ENCODE data around the gene SLC5A5.

Gene SLC5A5

DNA sequence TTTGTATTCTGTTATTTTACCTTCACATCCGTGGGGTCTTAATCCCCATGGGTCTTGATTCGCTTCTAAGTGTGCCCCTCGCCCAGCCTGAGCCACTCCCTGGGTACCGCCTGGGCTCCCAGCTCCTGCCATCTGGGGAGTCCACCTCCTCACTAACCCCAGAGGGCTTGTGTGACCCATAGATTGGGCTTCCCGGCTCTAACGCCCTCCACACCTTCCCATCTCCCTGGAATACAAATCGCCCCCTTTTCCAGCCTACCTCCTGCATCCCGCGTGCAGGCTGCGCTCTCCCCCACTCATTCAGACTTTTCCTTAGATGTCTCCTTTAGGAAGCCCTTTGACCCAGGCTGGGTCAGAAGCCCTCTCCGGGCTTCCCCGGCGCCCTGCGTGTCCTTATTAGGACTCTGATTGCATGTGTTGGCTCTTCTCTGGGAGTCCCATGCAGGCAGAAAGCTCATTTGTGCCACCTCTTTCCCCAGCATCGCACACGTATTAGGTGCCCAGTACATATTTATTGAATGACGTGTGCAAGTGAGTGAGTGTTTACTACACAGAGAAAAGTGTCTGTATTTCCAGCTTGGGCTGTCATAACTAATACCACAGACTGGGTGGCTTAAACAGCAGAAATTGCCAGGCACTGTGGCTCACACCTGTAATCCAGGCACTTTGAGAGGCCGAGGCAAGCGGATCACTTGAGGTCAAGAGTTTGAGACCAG lies 61.8 kb downstream of the SLC5A5 start:
- H3K27me3 Mint-ChIP-seq = no peaks in the 10 kb centered on the region
- DNase-seq (no peak), ATAC-seq (replicated peaks) (no peak)
- H3K27ac Mint-ChIP-seq = peak overlapping the region; percentile 96 to 97
- peaks cover 25% of the 10 kb centered on the region for H3K36me3 Mint-ChIP-seq (ENCODE audit: insufficient read depth)
- no peaks in the 10 kb centered on the region for H3K9me3 Mint-ChIP-seq
- peak overlapping the region; percentile 90 to 93 for H3K4me3 Mint-ChIP-seq
- H3K4me1 Mint-ChIP-seq (ENCODE audit: low read depth in 2 of 2) = peaks cover 7 to 10% of the 10 kb centered on the region in 2 donors

DNA sequence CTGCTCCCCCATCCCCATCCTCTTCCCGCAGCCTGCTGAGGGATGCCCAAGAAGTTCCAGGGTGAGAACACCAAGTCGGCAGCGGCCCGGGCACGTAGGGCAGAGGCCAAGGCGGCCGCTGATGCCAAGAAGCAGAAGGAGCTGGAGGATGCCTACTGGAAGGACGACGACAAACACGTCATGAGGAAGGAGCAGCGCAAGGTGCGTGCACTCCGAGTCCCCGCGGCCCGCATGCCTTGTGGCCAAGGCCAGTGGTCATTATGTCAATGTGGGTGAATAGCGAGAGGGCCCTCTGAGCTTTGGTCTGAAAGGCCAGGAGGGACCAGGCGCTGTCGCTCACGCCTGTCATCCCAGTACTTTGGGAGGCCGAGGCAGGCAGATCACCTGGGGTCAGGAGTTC lies 64.6 kb downstream of the SLC5A5 start:
- Mint-ChIP-seq H3K36me3 (ENCODE audit: insufficient read depth) (peaks cover 48% of the 10 kb centered on the region), H3K27me3 (no peaks in the 10 kb centered on the region), H3K27ac (no peak overlapping the region), H3K4me3 (no peak overlapping the region), H3K9me3 (no peaks in the 10 kb centered on the region), H3K4me1 (ENCODE audit: low read depth in 2 of 2) (peaks cover 7 to 10% of the 10 kb centered on the region in 2 donors)
- ATAC-seq (replicated peaks) (no peak), DNase-seq (no peak)

DNA sequence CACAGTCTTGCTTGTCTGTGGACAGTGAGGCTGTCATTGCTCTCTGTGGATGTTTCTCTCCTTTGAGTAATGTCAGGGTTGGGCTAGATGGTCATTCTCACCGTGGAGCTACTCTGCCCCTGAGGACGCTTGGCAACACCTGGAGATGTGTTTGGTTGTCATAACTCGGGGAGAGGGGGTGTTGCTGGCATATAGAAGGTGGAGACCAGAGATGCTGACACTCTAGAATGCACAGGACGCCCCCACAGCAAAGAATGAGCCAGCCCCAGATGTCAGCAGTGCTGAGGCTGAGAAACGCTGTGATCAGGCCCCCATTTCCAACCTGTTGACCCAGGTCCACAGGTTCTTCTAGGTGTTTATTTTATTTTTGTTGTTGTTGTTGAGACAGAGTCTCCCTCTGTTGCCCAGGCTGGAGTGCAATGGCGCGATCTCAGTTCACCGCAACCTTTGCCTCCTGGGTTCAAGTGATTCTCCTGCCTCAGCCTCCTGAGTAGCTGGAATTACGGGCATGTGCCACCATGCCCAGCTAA lies 65.7 kb downstream of the SLC5A5 start:
- no peak overlapping the region for H3K4me3 Mint-ChIP-seq
- DNase-seq (no peak), ATAC-seq (replicated peaks) (no peak)
- H3K4me1 Mint-ChIP-seq (ENCODE audit: low read depth in 2 of 2) = peaks cover 7 to 8% of the 10 kb centered on the region in 2 donors
- peaks cover 44% of the 10 kb centered on the region for H3K36me3 Mint-ChIP-seq (ENCODE audit: insufficient read depth)
- H3K9me3 Mint-ChIP-seq = no peaks in the 10 kb centered on the region
- H3K27ac Mint-ChIP-seq = no peak overlapping the region
- no peaks in the 10 kb centered on the region for H3K27me3 Mint-ChIP-seq

DNA sequence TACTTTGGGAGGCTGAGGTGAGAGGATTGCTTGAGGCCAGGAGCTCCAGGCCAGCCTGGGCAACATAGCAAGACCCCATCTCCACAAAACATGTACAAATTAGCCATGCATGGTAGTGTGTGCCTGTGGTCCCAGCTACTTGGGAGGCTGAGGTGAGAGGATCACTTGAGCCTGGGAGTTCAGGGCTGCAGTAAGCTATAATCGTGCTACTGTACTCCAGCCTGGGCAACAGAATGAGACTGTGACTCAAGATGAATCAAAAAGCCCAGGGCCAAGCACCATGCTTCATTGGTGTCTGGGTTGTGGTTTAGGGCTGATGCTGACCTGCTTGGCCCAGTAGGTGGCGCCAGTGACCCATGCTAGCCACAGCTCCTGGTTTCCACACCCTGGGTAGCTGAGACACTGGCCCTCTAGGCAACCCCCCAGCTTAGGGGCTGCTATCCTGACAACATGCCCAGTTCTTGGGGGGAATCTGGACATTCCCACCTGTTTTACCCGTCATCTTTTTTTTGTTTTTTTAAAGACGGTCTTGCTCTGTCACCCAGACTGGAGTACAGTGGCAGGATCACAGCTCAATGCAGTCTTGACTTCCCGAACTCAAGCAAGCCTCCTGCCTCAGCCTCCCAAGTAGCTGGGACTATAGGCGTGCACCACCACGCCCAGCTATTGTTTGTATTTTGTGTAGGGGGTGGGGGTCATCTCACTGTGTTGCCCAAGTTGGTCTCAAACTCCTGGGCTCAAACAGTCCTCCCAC lies 66.5 kb downstream of the SLC5A5 start:
- Mint-ChIP-seq H3K27ac (no peak overlapping the region), H3K36me3 (ENCODE audit: insufficient read depth) (peaks cover 36% of the 10 kb centered on the region), H3K9me3 (no peaks in the 10 kb centered on the region), H3K4me1 (ENCODE audit: low read depth in 2 of 2) (peaks cover 6 to 7% of the 10 kb centered on the region in 2 donors), H3K4me3 (no peak overlapping the region), H3K27me3 (no peaks in the 10 kb centered on the region)
- peak; percentile 99 for ATAC-seq (replicated peaks)
- DNase-seq = peak; percentile 80 to 82 (median 81)

DNA sequence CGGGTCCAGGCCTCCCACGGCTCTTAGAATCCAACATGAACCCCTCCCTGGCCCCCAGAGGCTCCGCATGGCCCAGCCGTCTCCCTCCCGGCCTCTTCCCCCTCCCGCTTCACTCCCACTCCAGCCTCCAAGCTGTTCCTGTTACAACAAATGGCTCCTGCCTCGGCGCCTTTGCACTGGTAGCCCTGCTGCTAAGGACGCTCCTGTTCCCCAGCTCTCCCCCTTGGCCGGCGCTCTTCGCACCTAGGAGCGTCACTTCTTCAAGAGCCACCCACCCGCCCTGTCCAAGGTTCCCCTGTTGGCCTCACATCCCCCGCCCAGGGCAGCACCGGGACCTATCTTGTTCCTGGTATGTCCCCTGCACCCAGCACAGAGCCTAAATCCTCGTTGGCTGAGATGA lies 70.4 kb downstream of the SLC5A5 start:
- Mint-ChIP-seq H3K4me3 (no peak overlapping the region), H3K27ac (peak overlapping the region in 1 of 2 donors; percentile 26), H3K4me1 (ENCODE audit: low read depth in 2 of 2) (peaks cover 9 to 14% of the 10 kb centered on the region in 2 donors), H3K27me3 (no peaks in the 10 kb centered on the region), H3K9me3 (no peaks in the 10 kb centered on the region), H3K36me3 (ENCODE audit: insufficient read depth) (peaks cover 39% of the 10 kb centered on the region)
- DNase-seq (no peak), ATAC-seq (replicated peaks) (no peak)

DNA sequence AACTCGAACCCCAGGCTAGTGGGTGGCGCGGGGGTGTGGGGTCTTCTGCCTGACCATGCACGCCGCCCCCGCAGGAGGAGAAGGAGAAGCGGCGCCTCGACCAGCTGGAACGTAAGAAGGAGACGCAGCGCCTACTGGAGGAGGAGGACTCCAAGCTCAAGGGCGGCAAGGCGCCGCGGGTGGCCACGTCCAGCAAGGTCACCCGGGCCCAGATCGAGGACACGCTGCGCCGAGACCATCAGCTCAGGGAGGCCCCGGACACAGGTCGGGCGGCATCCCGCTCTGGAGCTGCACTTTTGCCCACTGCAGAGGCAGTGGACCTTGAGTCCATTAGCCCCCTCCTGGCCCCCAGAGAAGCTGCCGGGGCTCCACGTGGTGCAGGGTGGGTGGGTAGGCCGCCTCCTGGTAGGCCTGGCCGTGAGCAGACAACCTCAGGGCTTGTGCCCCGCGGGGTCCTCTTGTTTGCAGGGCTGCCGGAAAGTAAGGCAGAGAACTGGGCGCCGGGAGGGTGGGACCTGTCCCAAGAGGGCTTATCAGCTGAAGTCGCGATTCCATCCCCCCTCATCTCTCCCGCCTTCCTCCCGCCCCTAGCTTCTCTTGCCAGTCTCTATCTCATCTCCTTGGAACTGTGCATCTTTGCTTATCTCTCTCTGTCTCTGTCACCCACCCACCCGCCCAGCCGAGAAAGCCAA lies 71.0 kb downstream of the SLC5A5 start:
- H3K27ac Mint-ChIP-seq = peak overlapping the region in 1 of 2 donors; percentile 26
- peaks cover 13 to 18% of the 10 kb centered on the region in 2 donors for H3K4me1 Mint-ChIP-seq (ENCODE audit: low read depth in 2 of 2)
- H3K27me3 Mint-ChIP-seq = no peaks in the 10 kb centered on the region
- no peaks in the 10 kb centered on the region for H3K9me3 Mint-ChIP-seq
- no peak for ATAC-seq (replicated peaks)
- no peak for DNase-seq
- H3K36me3 Mint-ChIP-seq (ENCODE audit: insufficient read depth) = peaks cover 44% of the 10 kb centered on the region
- H3K4me3 Mint-ChIP-seq = no peak overlapping the region

DNA sequence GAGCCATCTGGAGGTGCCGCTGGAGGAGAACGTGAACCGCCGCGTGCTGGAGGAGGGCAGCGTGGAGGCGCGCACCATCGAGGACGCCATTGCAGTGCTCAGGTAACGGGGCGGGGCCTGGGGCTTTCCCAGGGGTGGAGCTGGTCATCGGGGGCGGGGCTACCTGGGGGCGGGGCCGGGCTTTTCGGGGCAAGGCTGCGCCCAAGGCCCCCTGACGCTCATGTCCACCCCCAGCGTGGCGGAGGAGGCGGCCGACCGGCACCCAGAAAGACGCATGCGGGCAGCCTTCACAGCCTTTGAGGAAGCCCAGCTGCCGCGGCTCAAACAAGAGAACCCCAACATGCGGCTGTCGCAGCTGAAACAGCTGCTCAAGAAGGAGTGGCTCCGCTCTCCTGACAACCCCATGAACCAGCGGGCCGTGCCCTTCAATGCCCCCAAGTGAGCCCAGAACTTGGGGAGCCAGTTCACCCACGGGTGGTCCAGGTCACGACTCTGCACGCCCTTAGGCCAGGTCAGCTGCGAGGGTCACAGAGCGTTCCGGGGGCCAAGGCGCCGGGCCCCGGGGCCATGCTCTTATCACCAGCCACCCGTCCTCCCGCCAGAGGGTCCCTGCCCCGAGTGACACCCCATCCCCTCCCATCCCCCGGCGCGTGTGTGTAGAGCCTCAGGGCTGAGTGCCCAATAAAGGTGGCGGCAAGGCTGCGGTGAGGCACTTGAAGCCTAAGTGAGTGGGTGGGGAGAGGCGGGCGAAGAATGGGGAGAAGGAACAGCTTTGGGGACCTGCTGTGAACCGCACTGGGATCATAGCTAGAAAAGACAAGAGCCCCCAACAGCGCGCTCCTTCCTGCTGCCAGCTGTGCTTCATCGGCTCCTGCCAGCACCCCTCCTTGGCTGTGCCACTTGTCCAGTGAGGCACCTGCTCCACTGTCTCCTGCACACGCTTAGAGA lies 71.8 kb downstream of the SLC5A5 start:
- ATAC-seq (replicated peaks) (no peak), DNase-seq (no peak)
- H3K36me3 Mint-ChIP-seq (ENCODE audit: insufficient read depth) = peaks cover 52% of the 10 kb centered on the region
- H3K4me3 Mint-ChIP-seq = no peak overlapping the region
- H3K27me3 Mint-ChIP-seq = no peaks in the 10 kb centered on the region
- no peak overlapping the region for H3K27ac Mint-ChIP-seq
- peaks cover 13 to 18% of the 10 kb centered on the region in 2 donors for H3K4me1 Mint-ChIP-seq (ENCODE audit: low read depth in 2 of 2)
- H3K9me3 Mint-ChIP-seq = no peaks in the 10 kb centered on the region

DNA sequence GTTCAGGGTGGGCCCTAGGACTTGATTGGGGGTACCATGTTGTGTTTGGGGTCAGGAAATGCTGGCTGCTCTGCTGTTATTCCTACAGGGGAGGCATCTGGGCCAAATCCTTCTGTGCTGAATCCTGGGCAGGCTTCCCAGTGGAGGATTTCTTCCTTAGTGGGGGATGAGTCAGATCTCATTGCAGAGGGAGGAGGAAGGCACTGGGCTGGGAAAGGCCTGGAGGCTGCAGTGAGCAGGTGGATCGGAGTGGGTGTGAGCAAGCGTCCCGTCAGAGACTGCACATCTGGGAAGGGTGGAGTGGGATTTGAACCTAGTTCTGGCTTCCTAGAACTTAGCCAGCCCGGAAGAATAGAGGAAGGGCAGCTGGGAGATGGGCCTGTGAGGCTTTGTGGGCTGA lies 72.6 kb downstream of the SLC5A5 start:
- peak overlapping the region; percentile 16 to 53 for H3K27ac Mint-ChIP-seq
- H3K4me1 Mint-ChIP-seq (ENCODE audit: low read depth in 2 of 2) = peaks cover 21 to 22% of the 10 kb centered on the region in 2 donors
- H3K9me3 Mint-ChIP-seq = no peaks in the 10 kb centered on the region
- peaks cover 4 to 6% of the 10 kb centered on the region in 2 donors for H3K27me3 Mint-ChIP-seq
- no peak for DNase-seq
- H3K4me3 Mint-ChIP-seq = no peak overlapping the region
- H3K36me3 Mint-ChIP-seq (ENCODE audit: insufficient read depth) = peaks cover 51% of the 10 kb centered on the region
- no peak for ATAC-seq (replicated peaks)
